NCI-H2107 treated with DMSO at 0.1 percent for 48 hours (cell line): ENCODE results near the gene CDK5RAP2.
"Not testable (repeated sequence)": the region's sequence is repeated elsewhere in the genome, so short reads cannot be mapped to it uniquely, and the experiment has no call there.

Experiments used
- DNase-seq: peaks from one replicate; lab custom pipeline; 2025; ENCODE audit not compliant: unreplicated experiment; lab: John Stamatoyannopoulos, UW

Gene CDK5RAP2

GRCh38 chr9:120474591-120475243 is 105.2 kb downstream of the CDK5RAP2 start:
- DNase-seq = no peak

GRCh38 chr9:120473608-120474007 is 106.4 kb downstream of the CDK5RAP2 start:
- no peak for DNase-seq

DNA sequence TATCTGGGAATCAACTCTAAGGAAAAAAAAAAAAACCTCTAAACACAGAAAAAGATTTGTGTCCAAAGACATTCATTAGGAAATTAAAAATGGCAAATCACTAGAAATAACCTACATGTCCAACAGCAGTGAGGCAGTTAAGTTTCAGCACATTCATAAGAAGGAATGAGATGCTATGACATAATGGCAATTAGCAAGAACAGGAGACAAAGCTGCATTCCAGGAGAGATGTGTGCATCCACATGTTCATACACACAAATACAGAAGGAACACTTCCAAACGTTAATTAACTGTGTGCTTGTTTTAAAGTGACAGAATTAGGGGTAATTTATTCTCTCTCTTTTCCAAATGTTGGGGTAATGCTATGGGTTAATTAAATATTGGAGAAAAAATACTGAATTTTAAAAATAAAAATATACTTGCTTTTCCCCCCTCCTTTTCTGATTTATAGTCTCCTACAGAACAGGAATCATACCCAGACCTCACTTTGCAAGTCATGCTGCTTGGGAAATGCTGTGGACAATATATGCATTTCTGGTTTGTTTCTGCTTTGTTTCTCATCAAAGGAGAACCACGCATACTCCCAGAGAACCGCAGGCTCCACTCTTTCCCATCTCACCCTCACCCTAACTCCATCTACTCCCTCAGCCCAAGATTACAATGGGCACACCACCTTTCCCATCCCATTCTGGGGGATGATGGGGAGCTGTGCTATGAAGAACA is 114.1 kb downstream of the CDK5RAP2 start:
- no peak for DNase-seq

- DNase-seq = no peak
Measured at GRCh38 chr9:120464887-120465421, 115.0 kb downstream of the CDK5RAP2 start.

DNA sequence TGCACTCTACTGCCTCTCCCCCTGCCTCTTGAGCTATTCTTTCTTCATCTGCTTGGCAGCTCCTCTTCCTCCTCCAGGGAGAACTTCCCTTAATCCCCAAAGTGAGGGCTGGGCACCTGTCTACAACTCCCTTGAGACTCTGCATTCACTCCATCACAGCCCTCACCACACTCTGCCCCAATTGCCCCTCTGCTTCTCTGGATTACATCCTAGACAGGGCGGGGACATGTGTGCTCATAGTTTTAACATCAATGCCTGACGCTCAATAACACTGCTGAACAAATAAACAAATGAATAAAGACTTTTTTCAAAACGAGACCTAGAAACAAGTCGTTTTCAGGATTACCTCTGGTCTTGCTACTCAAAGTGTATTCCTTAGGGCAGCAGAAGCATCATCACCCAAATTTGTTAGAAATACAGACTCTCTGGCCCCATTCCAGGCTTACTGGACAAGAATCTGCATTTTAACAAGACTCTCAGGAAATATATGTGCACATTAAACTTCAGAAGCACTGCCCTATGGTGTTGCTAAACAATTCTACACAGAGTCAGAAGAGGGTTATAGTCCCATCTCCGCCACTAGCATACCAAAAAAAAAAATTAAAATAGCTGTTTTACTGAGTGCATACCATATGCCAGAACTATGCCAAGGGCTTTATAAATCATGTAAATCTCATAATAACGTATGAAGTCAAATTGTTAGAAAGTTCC is 115.6 kb downstream of the CDK5RAP2 start:
- DNase-seq = peak; percentile 33

GRCh38 chr9:120463765-120464164 is 116.2 kb downstream of the CDK5RAP2 start:
- no peak for DNase-seq

- not testable (repeated sequence) for DNase-seq
Measured at GRCh38 chr9:120461677-120462076, 118.3 kb downstream of the CDK5RAP2 start.

- no peak for DNase-seq
Measured at GRCh38 chr9:120456218-120456617, 123.7 kb downstream of the CDK5RAP2 start.

DNA sequence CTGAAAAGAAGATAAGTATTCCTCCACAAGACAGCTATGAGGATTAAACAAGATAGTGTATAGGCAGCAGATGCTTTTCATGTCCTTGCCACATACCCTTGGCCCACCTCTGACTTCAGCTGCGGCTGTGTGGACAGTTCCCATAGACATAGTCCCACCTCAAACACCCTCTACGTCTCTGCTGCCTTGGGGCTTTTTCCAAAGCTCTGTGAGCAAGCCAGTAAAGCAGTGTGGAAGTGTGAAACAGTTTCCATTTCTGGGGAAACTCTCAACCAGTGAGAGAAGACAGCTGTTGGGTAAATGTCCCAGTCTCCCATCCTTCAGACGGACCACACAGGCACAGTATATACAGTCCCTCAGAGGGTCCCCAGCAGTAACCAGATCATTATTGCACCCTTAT is 125.5 kb downstream of the CDK5RAP2 start:
- DNase-seq = no peak

GRCh38 chr9:120453792-120454191 is 126.2 kb downstream of the CDK5RAP2 start:
- DNase-seq = no peak

GRCh38 chr9:120452631-120453030 is 127.3 kb downstream of the CDK5RAP2 start:
- no peak for DNase-seq

GRCh38 chr9:120450916-120451315 is 129.1 kb downstream of the CDK5RAP2 start:
- DNase-seq = no peak

DNA sequence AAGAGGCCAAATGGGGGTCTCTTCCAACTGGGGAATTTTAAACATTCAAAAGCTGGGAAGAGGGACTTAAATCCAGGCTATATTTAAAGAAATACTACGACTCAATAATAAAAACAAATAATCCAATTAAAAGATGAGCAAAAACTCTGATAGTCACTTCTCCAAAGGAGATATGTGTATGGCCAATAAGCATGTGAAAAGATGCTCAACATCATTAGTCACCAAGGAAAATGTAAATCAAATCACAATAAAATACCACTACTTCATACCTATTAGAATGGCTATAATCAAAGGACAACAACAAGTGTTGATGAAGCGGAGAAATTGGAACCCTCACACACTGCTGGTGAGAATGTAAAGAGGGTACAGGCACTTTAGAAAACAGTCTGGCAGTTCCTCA is 130.4 kb downstream of the CDK5RAP2 start:
- DNase-seq = no peak

GRCh38 chr9:120447959-120448500 is 131.9 kb downstream of the CDK5RAP2 start:
- no peak for DNase-seq

DNA sequence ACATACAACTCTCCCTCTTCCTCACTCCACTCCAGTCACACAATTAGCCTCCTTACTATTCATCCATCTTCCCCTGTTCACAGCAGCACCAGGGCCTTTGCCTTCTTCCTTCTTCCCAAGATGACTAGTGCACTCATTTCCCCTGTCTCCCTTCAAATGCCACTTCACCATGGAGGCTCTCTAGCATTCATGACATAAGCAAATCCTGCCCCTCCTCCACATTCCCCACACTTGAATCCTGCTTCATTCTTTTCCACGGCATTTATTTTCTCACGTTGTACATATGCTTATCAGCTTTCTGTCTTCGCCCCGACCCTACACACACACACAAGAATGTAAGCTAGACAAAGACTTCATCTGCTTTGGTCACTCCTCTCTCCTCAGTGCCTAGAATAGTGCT is 133.3 kb downstream of the CDK5RAP2 start:
- no peak for DNase-seq

GRCh38 chr9:120443976-120444375 is 136.0 kb downstream of the CDK5RAP2 start:
- DNase-seq = no peak

- DNase-seq = no peak
Measured at GRCh38 chr9:120443489-120443888, 136.5 kb downstream of the CDK5RAP2 start.

DNA sequence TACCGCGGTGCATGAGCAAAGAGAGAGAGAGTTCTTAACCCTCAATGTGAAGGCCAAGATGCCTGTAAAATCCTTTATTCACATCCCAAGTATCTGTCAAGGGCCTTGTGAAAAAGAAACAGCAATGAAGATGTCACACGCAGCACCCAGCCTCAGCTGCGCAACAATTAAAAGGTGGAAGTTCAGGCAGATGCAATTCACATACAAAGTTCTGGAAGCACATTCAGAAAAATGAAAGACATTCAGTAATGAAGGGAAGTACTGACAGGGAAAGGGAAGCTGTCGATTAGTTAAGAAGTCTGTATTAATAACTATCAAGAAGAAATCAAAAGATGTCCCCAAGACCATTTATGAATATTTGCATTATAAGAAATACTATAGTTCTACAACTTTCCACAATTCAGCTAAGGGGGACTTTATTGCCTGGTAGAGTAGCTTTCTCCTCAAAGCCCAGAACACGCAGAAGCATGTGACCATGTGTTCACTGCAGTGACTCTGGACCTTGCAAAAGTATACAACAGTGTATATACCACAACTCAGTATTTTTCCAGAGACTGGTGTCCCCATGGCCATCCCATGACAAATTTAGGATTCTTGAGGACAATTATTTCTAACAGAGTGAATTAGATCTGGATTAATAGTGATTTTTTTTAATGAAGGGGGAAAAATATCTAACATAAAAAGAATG is 137.5 kb downstream of the CDK5RAP2 start:
- DNase-seq = no peak

DNA sequence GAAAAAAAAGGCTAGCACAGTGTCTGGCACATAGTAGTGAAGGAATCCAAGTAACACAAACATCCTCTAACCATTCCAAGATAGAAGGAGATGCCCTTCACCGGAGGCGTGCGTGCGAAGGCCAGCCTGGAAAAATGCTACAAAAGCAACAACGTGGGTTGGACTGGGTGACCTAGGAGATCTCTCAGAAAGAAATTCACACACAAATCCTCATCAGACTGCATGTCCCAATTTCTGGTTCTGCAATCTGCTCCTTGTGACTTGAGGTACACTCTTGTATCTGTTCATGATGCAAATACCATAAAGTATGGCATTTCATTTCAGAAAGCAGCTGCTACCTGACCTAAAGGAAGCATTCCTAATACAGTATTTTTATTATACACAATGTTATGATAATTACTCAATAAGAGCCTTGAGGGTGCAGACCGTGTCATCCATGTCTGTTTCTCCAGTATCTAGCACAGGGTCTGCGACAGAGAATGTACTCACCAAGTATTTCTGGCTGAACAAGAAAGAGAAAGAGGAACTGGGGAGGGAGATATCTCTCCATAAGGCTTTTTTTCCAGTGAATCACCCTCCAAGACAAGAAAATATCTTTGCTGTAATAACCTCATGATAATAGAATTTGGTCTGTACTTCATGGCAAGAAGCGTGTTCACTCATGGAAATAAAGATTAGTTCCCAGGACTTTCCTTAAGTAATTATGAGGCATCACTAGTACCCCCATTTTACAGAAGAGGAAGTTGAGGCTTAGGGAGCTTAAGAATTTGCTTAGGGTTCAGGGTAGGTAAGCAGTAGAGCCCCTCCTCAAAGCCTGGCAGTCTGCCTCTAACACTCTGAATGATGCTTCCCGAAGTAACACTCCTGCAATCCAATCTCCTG is 138.3 kb downstream of the CDK5RAP2 start:
- DNase-seq = no peak

GRCh38 chr9:120440791-120441190 is 139.2 kb downstream of the CDK5RAP2 start:
- DNase-seq = no peak
